AG04449 (cell line): ENCODE results near the gene IL36A.

Experiments used
- CTCF ChIA-PET: fragments of 350-600 bp; formaldehyde crosslinking; extraction: SDS; loops from one replicate; lab custom pipeline; 2021; ENCODE audit warnings: antibody characterized with exemption; lab: Yijun Ruan, JAX
- POLR2A ChIA-PET: fragments of 400-600, 350-600 bp; formaldehyde crosslinking; extraction: SDS; loops from one replicate; lab custom pipeline; 2020; ENCODE audit warnings: antibody characterized with exemption, inconsistent platforms; lab: Yijun Ruan, JAX
- DNase-seq: peaks from one replicate; pipeline ENCODE4 v3.0.0-alpha.2; 2010; ENCODE audit warnings: low read depth, low spot score
- H3K4me3 ChIP-seq: 2 replicates; pipeline ENCODE4 v1.5.1; 2011; ENCODE audit warnings: low read depth, mild to moderate bottlenecking, control low read depth, low read length
- CTCF ChIP-seq: IDR thresholded peaks from one replicate; pipeline ENCODE4 v1.5.1; 2011; ENCODE audit warnings: mild to moderate bottlenecking, moderate library complexity, low read length, control low read depth, inconsistent platforms; ENCODE audit not compliant: insufficient read depth; ENCODE audit errors: missing control alignments

Gene IL36A

GRCh38 chr2:112979731-112980130 lies 25.5 kb upstream of the IL36A start:
- ChIA-PET CTCF (interaction anchor here (1.4 kb wide), 2 partner anchors 38 to 231 kb away, joined by 3 to 4 read pairs; no protein-coding TSS in a partner anchor), POLR2A (no interaction called here)
- DNase-seq: no peak
- H3K4me3 ChIP-seq: no peak overlapping the region
- TF ChIP-seq CTCF: no peak

- ChIA-PET CTCF (interaction anchor here (1.0 to 1.4 kb wide), 2 partner anchors 19 to 39 kb away, joined by 3 to 5 read pairs; no protein-coding TSS in a partner anchor), POLR2A (no interaction called here)
- no peak for TF ChIP-seq CTCF
- no peak overlapping the region for H3K4me3 ChIP-seq
- DNase-seq: no peak
Observed at GRCh38 chr2:112980537-112980936, 24.7 kb upstream of the IL36A start.

- DNase-seq: no peak
- H3K4me3 ChIP-seq: no peak overlapping the region
- ChIA-PET CTCF (no interaction called here), POLR2A (no interaction called here)
- no peak for TF ChIP-seq CTCF
Observed at GRCh38 chr2:112985090-112985489, 20.2 kb upstream of the IL36A start.

- H3K4me3 ChIP-seq: no peak overlapping the region
- no peak for TF ChIP-seq CTCF
- POLR2A ChIA-PET: no interaction called here
- CTCF ChIA-PET: no interaction called here
- DNase-seq: no peak
Observed at GRCh38 chr2:112989611-112990010, 15.6 kb upstream of the IL36A start.

GRCh38 chr2:112993831-112994230 lies 11.4 kb upstream of the IL36A start:
- H3K4me3 ChIP-seq: no peak overlapping the region
- ChIA-PET CTCF (interaction anchor here (0.8 kb wide), 1 partner anchor 143 kb away, joined by 3 read pairs; no protein-coding TSS in a partner anchor), POLR2A (no interaction called here)
- no peak for TF ChIP-seq CTCF
- DNase-seq: no peak

GRCh38 chr2:112994648-112995047 lies 10.6 kb upstream of the IL36A start:
- DNase-seq: no peak
- no peak for TF ChIP-seq CTCF
- ChIA-PET CTCF (no interaction called here), POLR2A (no interaction called here)
- no peak overlapping the region for H3K4me3 ChIP-seq
